Activated naive CD8-positive, alpha-beta T cell treated with anti-CD3 and anti-CD28 coated beads, Interleukin-2, amount 50 U/mL, for 16 hours (primary cell): Measurements from ENCODE around the gene HBQ1.
"Not testable (repeated sequence)": the region's sequence is repeated elsewhere in the genome, so short reads cannot be mapped to it uniquely, and the experiment has no call there.

ENCODE experiments used
- DNase-seq: peaks from one replicate; pipeline ENCODE4 v3.0.0-alpha.2; 2020; ENCODE audit warnings: low read depth, low spot score

HBQ1 gene

DNA sequence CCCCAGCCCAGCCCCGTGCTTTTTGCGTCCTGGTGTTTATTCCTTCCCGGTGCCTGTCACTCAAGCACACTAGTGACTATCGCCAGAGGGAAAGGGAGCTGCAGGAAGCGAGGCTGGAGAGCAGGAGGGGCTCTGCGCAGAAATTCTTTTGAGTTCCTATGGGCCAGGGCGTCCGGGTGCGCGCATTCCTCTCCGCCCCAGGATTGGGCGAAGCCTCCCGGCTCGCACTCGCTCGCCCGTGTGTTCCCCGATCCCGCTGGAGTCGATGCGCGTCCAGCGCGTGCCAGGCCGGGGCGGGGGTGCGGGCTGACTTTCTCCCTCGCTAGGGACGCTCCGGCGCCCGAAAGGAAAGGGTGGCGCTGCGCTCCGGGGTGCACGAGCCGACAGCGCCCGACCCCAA is 4.3 kb upstream of the HBQ1 start:
- not testable (repeated sequence) for DNase-seq

DNA sequence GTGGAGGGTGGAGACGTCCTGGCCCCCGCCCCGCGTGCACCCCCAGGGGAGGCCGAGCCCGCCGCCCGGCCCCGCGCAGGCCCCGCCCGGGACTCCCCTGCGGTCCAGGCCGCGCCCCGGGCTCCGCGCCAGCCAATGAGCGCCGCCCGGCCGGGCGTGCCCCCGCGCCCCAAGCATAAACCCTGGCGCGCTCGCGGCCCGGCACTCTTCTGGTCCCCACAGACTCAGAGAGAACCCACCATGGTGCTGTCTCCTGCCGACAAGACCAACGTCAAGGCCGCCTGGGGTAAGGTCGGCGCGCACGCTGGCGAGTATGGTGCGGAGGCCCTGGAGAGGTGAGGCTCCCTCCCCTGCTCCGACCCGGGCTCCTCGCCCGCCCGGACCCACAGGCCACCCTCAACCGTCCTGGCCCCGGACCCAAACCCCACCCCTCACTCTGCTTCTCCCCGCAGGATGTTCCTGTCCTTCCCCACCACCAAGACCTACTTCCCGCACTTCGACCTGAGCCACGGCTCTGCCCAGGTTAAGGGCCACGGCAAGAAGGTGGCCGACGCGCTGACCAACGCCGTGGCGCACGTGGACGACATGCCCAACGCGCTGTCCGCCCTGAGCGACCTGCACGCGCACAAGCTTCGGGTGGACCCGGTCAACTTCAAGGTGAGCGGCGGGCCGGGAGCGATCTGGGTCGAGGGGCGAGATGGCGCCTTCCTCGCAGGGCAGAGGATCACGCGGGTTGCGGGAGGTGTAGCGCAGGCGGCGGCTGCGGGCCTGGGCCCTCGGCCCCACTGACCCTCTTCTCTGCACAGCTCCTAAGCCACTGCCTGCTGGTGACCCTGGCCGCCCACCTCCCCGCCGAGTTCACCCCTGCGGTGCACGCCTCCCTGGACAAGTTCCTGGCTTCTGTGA is 3.5 kb upstream of the HBQ1 start, which contains the start of gene HBA1:
TSS of gene HBA1 (plus strand) at position 204 of the 906 bp plus-strand sequence. CDS start at position 241, 37 bp downstream.
- DNase-seq: not testable (repeated sequence)

DNA sequence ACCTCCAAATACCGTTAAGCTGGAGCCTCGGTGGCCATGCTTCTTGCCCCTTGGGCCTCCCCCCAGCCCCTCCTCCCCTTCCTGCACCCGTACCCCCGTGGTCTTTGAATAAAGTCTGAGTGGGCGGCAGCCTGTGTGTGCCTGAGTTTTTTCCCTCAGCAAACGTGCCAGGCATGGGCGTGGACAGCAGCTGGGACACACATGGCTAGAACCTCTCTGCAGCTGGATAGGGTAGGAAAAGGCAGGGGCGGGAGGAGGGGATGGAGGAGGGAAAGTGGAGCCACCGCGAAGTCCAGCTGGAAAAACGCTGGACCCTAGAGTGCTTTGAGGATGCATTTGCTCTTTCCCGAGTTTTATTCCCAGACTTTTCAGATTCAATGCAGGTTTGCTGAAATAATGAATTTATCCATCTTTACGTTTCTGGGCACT is 2.9 kb upstream of the HBQ1 start:
- DNase-seq: no peak

DNA sequence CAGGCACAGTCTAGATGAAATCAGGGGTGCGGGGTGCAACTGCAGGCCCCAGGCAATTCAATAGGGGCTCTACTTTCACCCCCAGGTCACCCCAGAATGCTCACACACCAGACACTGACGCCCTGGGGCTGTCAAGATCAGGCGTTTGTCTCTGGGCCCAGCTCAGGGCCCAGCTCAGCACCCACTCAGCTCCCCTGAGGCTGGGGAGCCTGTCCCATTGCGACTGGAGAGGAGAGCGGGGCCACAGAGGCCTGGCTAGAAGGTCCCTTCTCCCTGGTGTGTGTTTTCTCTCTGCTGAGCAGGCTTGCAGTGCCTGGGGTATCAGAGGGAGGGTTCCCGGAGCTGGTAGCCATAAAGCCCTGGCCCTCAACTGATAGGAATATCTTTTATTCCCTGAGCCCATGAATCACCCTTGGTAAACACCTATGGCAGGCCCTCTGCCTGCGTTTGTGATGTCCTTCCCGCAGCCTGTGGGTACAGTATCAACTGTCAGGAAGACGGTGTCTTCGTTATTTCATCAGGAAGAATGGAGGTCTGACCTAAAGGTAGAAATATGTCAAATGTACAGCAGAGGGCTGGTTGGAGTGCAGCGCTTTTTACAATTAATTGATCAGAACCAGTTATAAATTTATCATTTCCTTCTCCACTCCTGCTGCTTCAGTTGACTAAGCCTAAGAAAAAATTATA is 2.1 kb upstream of the HBQ1 start:
- no peak for DNase-seq

DNA sequence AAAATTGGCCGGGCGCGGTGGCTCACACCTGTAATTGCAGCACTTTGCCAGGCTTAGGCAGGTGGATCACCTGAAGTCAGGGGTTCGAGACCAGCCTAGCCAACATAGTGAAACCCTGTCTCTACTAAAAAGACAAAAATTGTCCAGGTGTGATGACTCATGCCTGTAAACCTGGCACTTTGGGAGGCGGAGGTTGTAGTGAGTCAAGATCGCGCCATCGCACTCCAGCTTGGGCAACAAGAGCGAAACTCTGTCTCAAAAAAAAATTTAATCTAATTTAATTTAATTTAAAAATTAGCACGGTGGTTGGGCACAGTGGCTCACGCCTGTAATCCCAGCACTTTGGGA is 1.6 kb upstream of the HBQ1 start:
- DNase-seq: no peak

- no peak for DNase-seq
These were observed 807 bp upstream of the HBQ1 start for GRCh38 chr16:179211-180092.

DNA sequence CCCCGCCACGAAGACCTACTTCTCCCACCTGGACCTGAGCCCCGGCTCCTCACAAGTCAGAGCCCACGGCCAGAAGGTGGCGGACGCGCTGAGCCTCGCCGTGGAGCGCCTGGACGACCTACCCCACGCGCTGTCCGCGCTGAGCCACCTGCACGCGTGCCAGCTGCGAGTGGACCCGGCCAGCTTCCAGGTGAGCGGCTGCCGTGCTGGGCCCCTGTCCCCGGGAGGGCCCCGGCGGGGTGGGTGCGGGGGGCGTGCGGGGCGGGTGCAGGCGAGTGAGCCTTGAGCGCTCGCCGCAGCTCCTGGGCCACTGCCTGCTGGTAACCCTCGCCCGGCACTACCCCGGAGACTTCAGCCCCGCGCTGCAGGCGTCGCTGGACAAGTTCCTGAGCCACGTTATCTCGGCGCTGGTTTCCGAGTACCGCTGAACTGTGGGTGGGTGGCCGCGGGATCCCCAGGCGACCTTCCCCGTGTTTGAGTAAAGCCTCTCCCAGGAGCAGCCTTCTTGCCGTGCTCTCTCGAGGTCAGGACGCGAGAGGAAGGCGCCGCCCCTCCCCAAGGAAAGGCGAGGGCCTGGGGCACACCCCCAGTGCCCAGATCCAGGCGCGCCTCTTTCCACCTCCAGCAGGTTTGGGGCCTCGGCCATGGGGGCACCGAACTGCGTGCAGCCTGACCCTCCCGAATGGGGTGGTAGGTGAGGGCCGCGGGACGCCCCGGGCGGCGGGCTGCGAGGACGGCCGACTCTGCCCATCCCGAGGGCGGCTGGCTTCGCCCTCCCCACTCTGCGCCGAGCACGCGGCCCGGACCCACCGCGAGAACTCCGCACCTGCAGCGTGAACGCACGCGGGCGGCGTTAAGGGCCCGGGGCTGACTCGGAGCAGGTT is 664 bp downstream of the HBQ1 start:
- no peak for DNase-seq

DNA sequence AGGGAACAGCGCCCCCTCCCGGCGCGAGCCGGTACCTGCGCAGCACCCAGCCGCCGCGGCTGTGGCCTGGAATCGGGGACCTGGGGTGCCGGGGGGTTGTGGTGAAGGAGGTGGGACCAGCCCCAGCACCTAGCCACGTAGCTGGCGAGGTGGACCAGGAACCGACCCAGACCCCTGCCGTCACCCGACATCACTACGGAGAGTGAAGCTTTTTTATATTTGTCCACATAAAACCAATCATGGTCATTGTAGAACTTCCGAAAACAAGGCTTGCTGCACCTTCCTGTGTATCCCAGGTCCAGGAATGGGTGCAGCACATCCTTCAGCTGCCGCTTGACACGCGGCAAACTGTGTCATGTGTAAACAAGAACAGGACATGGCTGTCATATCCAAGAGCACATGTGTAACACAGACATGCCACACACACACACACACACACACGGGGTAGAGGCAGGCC is 1.3 kb downstream of the HBQ1 start:
- DNase-seq: peak; percentile 66

GRCh38 chr16:183005-183404 is 2.7 kb downstream of the HBQ1 start:
- no peak for DNase-seq

DNA sequence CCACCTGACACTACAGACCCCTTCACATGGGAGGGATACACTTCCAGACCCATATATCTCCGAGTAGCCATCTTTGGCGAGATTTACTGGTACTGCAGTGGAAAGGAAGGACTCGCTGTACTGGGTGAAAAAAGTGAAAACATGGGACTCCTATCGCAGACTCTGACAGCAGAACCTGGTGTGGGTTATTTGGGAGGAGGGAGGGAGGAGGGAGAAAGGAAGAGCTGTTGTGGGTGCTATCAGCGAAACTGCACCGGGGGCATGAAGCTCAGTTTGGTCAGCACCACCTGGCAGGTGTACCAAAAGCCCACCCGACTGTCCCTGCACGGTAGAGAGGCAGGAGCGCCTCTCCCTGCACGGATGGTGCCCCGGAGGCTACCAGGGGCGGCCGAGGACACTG is 5.0 kb downstream of the HBQ1 start:
- no peak for DNase-seq

- DNase-seq: no peak
These were observed 5.4 kb downstream of the HBQ1 start for GRCh38 chr16:185691-186090.

DNA sequence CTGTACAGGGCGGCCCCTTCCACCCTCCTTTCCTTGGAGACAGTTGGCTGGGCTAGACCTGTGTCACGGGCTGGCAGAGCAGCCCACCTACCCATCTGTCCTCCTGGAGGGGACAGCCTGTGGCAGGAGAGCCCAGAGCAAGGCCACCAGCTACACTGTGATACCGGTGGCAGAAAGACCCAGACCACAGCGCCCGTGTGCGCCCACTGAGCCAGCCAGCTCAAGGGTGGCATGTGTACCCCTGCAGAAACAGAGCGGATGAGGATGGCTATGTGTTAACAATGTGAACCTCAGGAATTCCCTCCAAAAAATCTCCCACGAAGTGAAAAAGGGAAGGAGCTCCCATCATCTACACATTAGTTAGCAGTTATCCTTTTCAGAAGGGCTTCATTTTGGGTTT is 7.1 kb downstream of the HBQ1 start:
- no peak for DNase-seq

DNA sequence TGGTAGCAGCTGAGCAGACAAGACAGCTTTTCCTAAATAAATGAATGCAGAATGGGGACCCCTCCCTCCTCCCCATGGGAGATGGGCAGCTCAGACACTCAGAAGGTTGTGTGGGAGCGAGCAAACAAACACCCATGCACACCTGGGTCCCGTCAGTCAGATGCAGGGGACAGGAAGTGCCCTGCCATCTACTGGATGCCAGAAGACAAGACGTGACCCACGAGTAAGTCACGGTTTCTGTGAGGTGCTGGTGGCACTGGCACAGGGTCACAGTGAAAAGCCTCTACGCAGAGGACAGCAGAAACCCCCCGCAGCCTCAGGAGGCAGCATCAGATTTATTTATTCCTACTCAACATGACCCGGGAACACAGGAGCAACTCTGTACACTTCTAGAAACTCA is 8.4 kb downstream of the HBQ1 start:
- no peak for DNase-seq

GRCh38 chr16:189604-190186 is 9.4 kb downstream of the HBQ1 start:
- DNase-seq: no peak

- DNase-seq: no peak
These were observed 11.6 kb downstream of the HBQ1 start for GRCh38 chr16:191831-192230.

DNA sequence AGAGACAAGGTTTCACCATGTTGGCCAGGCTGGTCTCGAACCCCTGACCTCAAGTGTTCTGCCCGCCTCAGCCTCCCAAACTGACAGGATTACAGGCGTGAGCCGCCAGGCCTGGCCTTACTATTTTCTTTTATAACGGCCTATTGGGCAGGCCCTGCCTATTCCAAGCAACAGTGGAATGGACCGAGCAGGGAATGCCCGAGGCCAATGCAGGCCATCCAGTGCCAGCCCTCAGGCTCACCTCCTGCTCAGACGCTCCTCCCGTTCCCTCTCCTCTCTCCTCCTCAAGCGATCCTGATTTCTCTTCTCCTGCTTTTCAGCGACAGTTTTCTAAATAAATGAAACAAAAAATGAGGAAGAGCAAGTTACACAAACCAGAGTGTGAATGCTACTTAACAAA is 12.4 kb downstream of the HBQ1 start:
- DNase-seq: no peak

DNA sequence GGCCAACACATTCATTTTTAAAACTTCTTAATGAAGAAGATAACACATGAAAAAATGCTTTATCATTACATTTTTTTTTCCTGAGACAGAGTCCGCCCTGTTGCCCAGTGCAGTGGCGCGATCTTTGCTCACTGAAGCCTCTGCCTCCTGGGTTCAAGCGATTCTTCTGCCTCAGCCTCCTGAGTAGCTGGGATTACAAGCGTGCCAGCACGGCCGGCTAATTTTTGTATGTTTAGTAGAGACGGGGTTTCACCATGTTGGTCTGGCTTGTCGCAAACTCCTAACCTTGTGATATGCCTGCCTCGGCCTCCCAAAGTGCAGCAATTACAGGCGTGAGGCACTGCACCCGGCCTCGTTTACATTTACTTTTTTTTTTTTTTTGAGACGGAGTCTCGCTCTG is 13.2 kb downstream of the HBQ1 start:
- no peak for DNase-seq

DNA sequence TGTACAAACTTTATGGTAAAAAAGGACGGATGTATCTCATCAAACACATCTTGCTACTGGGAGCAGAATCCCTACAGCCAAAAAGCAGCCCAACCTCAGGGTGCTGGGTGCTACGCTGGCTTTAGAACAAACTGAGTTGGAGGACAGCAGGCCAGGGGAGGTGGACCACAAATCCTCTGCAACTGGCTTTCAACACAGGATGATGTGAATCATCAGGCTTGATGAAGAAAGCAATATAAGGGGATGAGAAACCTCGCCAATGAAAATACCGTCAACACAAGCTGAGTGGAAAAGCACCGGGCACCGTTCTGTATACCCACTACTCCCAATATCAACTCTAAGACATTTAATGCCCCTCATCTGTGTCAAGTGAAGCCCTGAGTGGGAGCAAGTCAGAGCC is 14.3 kb downstream of the HBQ1 start:
- DNase-seq: no peak

GRCh38 chr16:200388-200787 is 20.1 kb downstream of the HBQ1 start:
- no peak for DNase-seq

DNA sequence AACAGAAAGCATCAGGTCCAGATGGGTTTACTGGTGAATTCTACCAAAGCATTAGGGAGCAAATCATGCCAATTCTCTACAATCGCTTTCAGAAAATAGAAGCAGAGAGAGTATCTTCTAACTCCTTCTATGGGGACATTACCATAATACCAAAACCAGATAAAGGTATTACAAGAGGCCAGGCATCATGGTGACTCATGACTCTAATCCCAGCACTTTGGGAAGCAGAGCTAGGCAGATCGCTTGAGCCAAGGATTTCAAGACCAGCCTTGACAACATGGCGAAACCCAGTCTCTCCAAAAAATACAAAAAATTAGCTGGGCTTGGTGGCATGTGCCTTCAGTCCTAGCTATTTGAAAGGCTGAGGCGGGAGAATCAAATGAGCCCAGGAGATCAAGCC is 23.0 kb downstream of the HBQ1 start:
- no peak for DNase-seq

GRCh38 chr16:204046-204445 is 23.8 kb downstream of the HBQ1 start:
- DNase-seq: not testable (repeated sequence)
